GM12865 (cell line): ENCODE data around the gene TRPV3.
A peak's percentile ranks its signal among the peaks of the same experiment; 100 is the strongest.

ENCODE experiments used
- DNase-seq: peaks from one replicate; pipeline ENCODE4 v3.0.0; 2010; ENCODE audit warnings: low read depth
- H3K4me3 ChIP-seq: 2 replicates; pipeline ENCODE4 v1.5.1; 2011; ENCODE audit warnings: mild to moderate bottlenecking, low read depth, low read length, control low read depth
- CTCF ChIP-seq: IDR thresholded peaks from 2 replicates; pipeline ENCODE4 v1.5.1; 2011; ENCODE audit warnings: low read length, control low read depth, low read depth, inconsistent platforms; ENCODE audit not compliant: insufficient read depth; ENCODE audit errors: missing control alignments

The TRPV3 gene

GRCh38 chr17:3557768-3558583 lies at the start of gene TRPV3:
Gene TRPV3, minus strand, starts transcription at chr17:3557812. Its CDS starts 2,962 bp downstream, at chr17:3554850.
- DNase-seq, result peak; percentile 68
- peak within 1 kb of the TSS; percentile 40 for H3K4me3 ChIP-seq
- TF ChIP-seq CTCF, result no peak

GRCh38 chr17:3603870-3604259 lies 46.3 kb upstream of the TRPV3 start:
- no peak overlapping the region for H3K4me3 ChIP-seq
- DNase-seq, result no peak
- TF ChIP-seq CTCF, result no peak

- H3K4me3 ChIP-seq, result no peak overlapping the region
- DNase-seq, result no peak
- TF ChIP-seq CTCF, result no peak
Observed at GRCh38 chr17:3603119-3603869, 45.7 kb upstream of the TRPV3 start.

- peak; percentile 71 for DNase-seq
- H3K4me3 ChIP-seq, result no peak overlapping the region
- TF ChIP-seq CTCF, result peak; percentile 64
Observed at GRCh38 chr17:3602499-3602898, 44.9 kb upstream of the TRPV3 start.

GRCh38 chr17:3600529-3601205 lies 43.1 kb upstream of the TRPV3 start:
- no peak overlapping the region for H3K4me3 ChIP-seq
- TF ChIP-seq CTCF, result no peak
- DNase-seq, result no peak

- TF ChIP-seq CTCF, result no peak
- DNase-seq, result no peak
- no peak overlapping the region for H3K4me3 ChIP-seq
Observed at GRCh38 chr17:3598078-3598477, 40.5 kb upstream of the TRPV3 start.
